GM19025 (cell line): ENCODE measurements around the gene LRRN1.
"Not testable (repeated sequence)": the region's sequence is repeated elsewhere in the genome, so short reads cannot be mapped to it uniquely, and the experiment has no call there.

Experiments used
- ATAC-seq: cut with Tn5 transposase; IDR thresholded peaks from one replicate; pipeline ENCODE4 v1.9.1; 2021; ENCODE audit warnings: mild to moderate bottlenecking, low read depth, moderate library complexity; ENCODE audit not compliant: unreplicated experiment

The LRRN1 gene

GRCh38 chr3:3887311-3887710 is 88.1 kb downstream of the LRRN1 start:
- not testable (repeated sequence) for ATAC-seq

- ATAC-seq, result no peak
These were observed 94.4 kb downstream of the LRRN1 start for GRCh38 chr3:3893590-3893989.
